ENCODE data around the gene DLL4. TPM values are rescaled to one million over a fixed set of nuclear protein-coding genes. Genes with fewer than 3 reads are reported as not detected.
A peak's percentile ranks its signal among the peaks of the same experiment; 100 is the strongest.

DLL4 gene
- total and polyA plus RNA-seq, 9 donors: 2.6 to 15.7 (median 7.9) TPM

DNA sequence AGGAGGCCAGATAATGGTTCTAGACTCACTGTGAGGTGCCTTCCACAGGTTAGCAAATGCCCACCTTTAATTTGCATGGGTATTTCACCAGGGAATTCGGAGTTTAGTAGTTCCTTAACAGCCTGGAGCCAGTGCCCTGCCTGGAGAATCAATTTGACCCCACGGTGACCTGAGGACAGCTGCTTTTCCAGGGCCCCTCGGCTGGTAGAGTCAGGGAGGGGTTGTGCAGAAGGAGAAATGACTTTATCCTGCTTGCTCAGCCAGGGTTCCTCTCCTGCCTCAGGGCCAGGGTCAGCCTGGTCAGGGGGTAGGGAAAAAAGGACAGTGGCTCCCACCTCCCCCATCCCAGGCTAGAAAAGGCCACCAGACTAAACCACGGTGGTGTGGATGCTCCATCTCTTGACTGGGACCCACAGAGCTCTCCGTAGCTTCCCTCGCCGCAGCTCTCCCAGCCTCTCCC lies 12.0 kb downstream of the DLL4 start:
- peak overlapping the region in 1 of 2 donors; percentile 84 for H3K27ac ChIP-seq
- TF ChIP-seq, protein P1, sequence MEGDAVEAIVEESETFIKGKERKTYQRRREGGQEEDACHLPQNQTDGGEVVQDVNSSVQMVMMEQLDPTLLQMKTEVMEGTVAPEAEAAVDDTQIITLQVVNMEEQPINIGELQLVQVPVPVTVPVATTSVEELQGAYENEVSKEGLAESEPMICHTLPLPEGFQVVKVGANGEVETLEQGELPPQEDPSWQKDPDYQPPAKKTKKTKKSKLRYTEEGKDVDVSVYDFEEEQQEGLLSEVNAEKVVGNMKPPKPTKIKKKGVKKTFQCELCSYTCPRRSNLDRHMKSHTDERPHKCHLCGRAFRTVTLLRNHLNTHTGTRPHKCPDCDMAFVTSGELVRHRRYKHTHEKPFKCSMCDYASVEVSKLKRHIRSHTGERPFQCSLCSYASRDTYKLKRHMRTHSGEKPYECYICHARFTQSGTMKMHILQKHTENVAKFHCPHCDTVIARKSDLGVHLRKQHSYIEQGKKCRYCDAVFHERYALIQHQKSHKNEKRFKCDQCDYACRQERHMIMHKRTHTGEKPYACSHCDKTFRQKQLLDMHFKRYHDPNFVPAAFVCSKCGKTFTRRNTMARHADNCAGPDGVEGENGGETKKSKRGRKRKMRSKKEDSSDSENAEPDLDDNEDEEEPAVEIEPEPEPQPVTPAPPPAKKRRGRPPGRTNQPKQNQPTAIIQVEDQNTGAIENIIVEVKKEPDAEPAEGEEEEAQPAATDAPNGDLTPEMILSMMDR (IDR thresholded peaks at IDR 0.05): no peak
- TF ChIP-seq POLR2A (IDR thresholded peaks at IDR 0.05): no peak
- no peak for TF ChIP-seq EP300 (IDR thresholded peaks at IDR 0.05)
- H3K4me3 ChIP-seq: peak overlapping the region; percentile 53
- peaks cover 6% of the 10 kb centered on the region for H3K4me1 ChIP-seq (ENCODE audit: insufficient read depth)
- H3K9me3 ChIP-seq: no peaks in the 10 kb centered on the region
- WGBS, 3 donors: 12 to 17% (median 14%) methylated on average over 7 of the region's 7 CpGs
- no peak for DNase-seq
- no peaks in the 10 kb centered on the region for H3K27me3 ChIP-seq
- H3K36me3 ChIP-seq: no peaks in the 10 kb centered on the region
- intact Hi-C loops (cut with DNase I): no loop called here

DNA sequence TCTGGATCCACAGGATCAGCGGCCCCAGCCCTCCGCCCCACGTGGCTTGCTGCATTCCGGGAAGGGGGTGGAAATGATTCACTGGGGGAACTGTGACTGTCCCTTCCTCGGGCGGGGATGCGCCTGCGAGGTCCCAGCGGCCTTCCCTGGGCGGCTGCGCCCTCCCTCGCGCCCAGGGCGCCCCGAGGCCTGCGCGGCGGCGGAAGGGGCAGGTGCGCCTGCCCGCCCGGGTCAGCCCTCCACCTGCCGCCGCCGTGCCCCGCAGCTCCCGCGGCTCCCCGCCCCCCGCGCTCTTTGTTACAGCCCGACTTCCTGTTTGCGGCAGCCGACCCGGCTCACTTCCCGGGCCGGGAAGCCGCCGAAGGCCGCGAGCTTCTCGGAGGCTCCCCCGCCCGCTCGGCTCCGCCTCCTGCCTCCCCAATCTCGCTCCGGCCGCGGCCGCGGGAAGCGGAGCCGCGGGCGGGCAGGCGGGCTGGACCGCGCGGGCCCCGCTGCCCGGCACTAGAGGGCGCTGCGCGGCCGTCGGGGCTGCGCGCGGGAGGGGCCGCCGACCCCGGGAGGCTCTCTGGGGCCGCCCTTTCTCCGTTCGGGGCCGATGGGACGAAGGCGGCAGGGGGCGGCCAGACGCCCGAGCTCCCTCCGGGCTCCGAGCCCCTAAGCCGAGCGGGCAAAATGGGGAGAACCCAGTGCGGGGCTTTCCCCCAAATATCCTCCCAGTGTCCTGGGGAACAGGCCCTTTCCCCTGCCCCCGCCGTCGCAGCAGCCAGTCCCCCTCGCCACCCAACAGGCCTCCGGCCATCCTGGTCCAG lies 12.6 kb downstream of the DLL4 start:
- intact Hi-C loops (cut with DNase I): no loop called here
- Histone ChIP-seq H3K27me3 (no peaks in the 10 kb centered on the region), H3K4me3 (peak overlapping the region; percentile 53), H3K4me1 (ENCODE audit: insufficient read depth) (peaks cover 6% of the 10 kb centered on the region), H3K36me3 (no peaks in the 10 kb centered on the region), H3K9me3 (no peaks in the 10 kb centered on the region), H3K27ac (peak overlapping the region; percentile 64 to 84)
- 1% methylated on average over 28 to 92 of the region's 92 CpGs for WGBS, 3 donors
- TF ChIP-seq, protein P1 (IDR thresholded peaks at IDR 0.05): peak; percentile 39 to 92 (median 80)
- peak; percentile 41 for TF ChIP-seq POLR2A (IDR thresholded peaks at IDR 0.05)
- TF ChIP-seq EP300 (IDR thresholded peaks at IDR 0.05): no peak
- peak; percentile 77 to 87 (median 84) for DNase-seq

DNA sequence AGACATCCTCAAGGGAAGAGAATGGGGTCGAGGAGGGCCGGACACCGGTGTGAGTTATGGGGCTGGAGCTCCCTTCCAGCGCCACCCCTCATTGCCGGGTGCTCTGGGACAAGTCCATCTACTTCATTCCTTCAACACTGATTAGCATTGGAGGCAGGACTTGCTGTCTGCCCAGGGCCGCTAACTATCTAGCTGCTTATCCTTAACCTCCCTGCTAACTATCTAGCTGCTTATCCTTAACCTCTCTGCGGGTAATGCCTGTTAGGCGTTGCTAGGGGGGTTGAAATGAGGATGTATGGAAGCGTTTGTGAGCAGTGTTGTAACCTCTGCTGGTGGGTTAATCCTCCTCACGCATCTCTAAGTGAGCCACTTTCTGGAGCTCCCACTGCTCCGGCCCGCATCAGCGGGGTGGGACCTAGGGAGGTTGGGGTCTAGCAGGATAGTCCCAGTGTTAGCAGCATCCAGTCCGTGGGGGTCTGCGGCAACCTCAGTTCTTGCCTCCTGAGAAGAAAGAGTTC lies 13.3 kb downstream of the DLL4 start:
- H3K9me3 ChIP-seq: no peaks in the 10 kb centered on the region
- TF ChIP-seq, protein P1 (IDR thresholded peaks at IDR 0.05): no peak
- TF ChIP-seq POLR2A (IDR thresholded peaks at IDR 0.05) (no peak), EP300 (IDR thresholded peaks at IDR 0.05) (no peak)
- H3K27ac ChIP-seq: peak overlapping the region in 1 of 2 donors; percentile 84
- DNase-seq: no peak
- peaks cover 6% of the 10 kb centered on the region for H3K4me1 ChIP-seq (ENCODE audit: insufficient read depth)
- WGBS, 3 donors: 34 to 48% (median 39%) methylated on average over 12 to 15 of the region's 15 CpGs
- no peaks in the 10 kb centered on the region for H3K36me3 ChIP-seq
- intact Hi-C loops (cut with DNase I): no loop called here
- peak overlapping the region; percentile 53 for H3K4me3 ChIP-seq
- H3K27me3 ChIP-seq: no peaks in the 10 kb centered on the region

DNA sequence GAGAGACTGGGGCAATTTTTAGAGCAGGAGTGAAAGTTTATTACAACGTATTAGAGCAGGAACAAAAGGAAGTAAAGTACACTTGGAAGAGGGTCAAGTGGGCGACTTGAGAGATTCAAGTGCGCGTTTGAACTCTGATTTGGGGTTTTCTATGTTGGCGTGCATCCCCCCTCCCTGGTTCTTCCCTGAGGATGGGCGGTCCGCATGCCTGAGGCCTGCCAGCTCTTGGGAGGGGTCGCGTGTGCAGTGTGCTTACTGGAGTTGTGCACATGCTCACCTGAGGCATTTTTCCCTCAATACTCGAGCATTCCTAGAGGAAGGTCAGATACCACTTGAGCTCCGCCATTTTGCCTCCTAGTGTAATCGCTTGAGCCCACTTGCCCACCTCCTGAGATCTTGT lies 13.7 kb downstream of the DLL4 start:
- no peak for DNase-seq
- Histone ChIP-seq H3K9me3 (no peaks in the 10 kb centered on the region), H3K27ac (no peak overlapping the region), H3K27me3 (no peaks in the 10 kb centered on the region), H3K4me1 (ENCODE audit: insufficient read depth) (peaks cover 6% of the 10 kb centered on the region), H3K36me3 (no peaks in the 10 kb centered on the region), H3K4me3 (no peak overlapping the region)
- TF ChIP-seq POLR2A (IDR thresholded peaks at IDR 0.05): no peak
- TF ChIP-seq, protein P1 (IDR thresholded peaks at IDR 0.05): no peak
- TF ChIP-seq EP300 (IDR thresholded peaks at IDR 0.05): no peak
- 82 to 90% (median 84%) methylated on average over 12 of the region's 12 CpGs for WGBS, 3 donors
- intact Hi-C loops (cut with DNase I): no loop called here

All from ovary (tissue), 9 donors.